HCT116 (cell line): ENCODE data around the gene CYB561A3. TPM values are rescaled to one million over a fixed set of nuclear protein-coding genes. Genes with fewer than 3 reads are reported as not detected.

ENCODE experiments used
- ATAC-seq: fragments of 200-7000 bp; cut with Tn5 transposase; 2 replicates; pipeline ENCODE4 v1.9.1; 2020; ENCODE audit warnings: mild to moderate bottlenecking, moderate library complexity
- BruUV-seq: library from RNA; stranded (reverse); fragments of 400-500 nt; replicated peaks from 2 replicates; lab custom pipeline; 2021; lab: Mats Ljungman, UMichigan
- CTCF ChIA-PET: fragments of 300-600 bp; sonication (Branson Sonifier 250); formaldehyde crosslinking; loops from one replicate; lab custom pipeline; 2021; ENCODE audit warnings: antibody characterized with exemption; lab: Charles Lee
- POLR2A ChIA-PET: fragments of 300-600, 350-600 bp; sonication (Branson Sonifier 250); formaldehyde crosslinking; loops from one replicate; lab custom pipeline; 2021; ENCODE audit warnings: antibody characterized with exemption; lab: Charles Lee
- RAD21 ChIA-PET, 2 experiments: fragments of 300-600 bp; sonication (Branson Sonifier 250); formaldehyde crosslinking; loops; one replicate each; lab custom pipeline; 2023; ENCODE audit warnings: low total read pairs in 2 of 2; ENCODE audit not compliant: uncharacterized antibody in 2 of 2, unreplicated experiment in 2 of 2, low non-redundant PET in 1 of 2; lab: Charles Lee
- DNase-seq: peaks from one replicate; pipeline ENCODE4 v3.0.0-alpha.2; 2010; ENCODE audit warnings: low read depth, low spot score
- H2AFZ ChIP-seq: fragments of 200-600 bp; shearing (Covaris generic), sonication (generic); 2 replicates; pipeline ENCODE4 v1.6.1; 2017; ENCODE audit warnings: low read depth, mixed run types, mixed read lengths, antibody characterized with exemption, low read length; ENCODE audit not compliant: poor library complexity, severe bottlenecking
- H3K27ac ChIP-seq: 2 replicates; pipeline ENCODE4 v1.5.1; 2012; ENCODE audit warnings: low read depth, low read length
- H3K27me3 ChIP-seq: fragments of 200-600 bp; sonication (generic); 2 replicates; pipeline ENCODE4 v1.6.1; 2016; ENCODE audit warnings: mixed run types, low read length, mixed read lengths; ENCODE audit not compliant: insufficient read depth
- H3K36me3 ChIP-seq, 2 experiments: fragments of 200-500 bp in 1 of 2; fragments of 200-600 bp in 1 of 2; sonication (Bioruptor generic) in 1 of 2; sonication (generic) in 1 of 2; 2 replicates each; pipeline versions ENCODE4 v1.5.1 to v1.6.1; 2014 to 2016; ENCODE audit warnings: low read length in 2 of 2, inconsistent platforms in 1 of 2, mixed read lengths in 1 of 2, mixed run types in 1 of 2; ENCODE audit not compliant: insufficient read depth in 2 of 2, control insufficient read depth in 1 of 2
- H3K4me1 ChIP-seq, 2 experiments: fragments of 200-600 bp in 1 of 2; sonication (generic) in 1 of 2; 2 replicates each; pipeline versions ENCODE4 v1.5.1 to v1.6.1; 2012 to 2017; ENCODE audit warnings: low read length in 2 of 2, inconsistent platforms in 1 of 2, mild to moderate bottlenecking in 1 of 2, mixed read lengths in 1 of 2, mixed run types in 1 of 2, moderate library complexity in 1 of 2; ENCODE audit not compliant: insufficient read depth in 2 of 2, control insufficient read depth in 1 of 2
- H3K4me2 ChIP-seq: fragments of 200-600 bp; sonication (generic); 2 replicates; pipeline ENCODE4 v1.6.1; 2017; ENCODE audit warnings: mixed run types, low read length, mixed read lengths
- H3K4me3 ChIP-seq, 2 experiments: fragments of 200-600 bp in 1 of 2; sonication (generic) in 1 of 2; replicated peaks in 1 of 2; 2 replicates each; pipeline ENCODE4 v1.5.1; 2011 to 2016; ENCODE audit warnings: low read length in 2 of 2, control low read depth in 1 of 2, low read depth in 1 of 2, mild to moderate bottlenecking in 1 of 2, mixed read lengths in 1 of 2, mixed run types in 1 of 2
- H3K79me2 ChIP-seq: fragments of 200-600 bp; sonication (generic); 2 replicates; pipeline ENCODE4 v1.6.1; 2017; ENCODE audit warnings: mild to moderate bottlenecking, mixed run types, low read length, moderate library complexity, mixed read lengths; ENCODE audit not compliant: insufficient read depth
- H3K9ac ChIP-seq: fragments of 200-600 bp; sonication (generic); 2 replicates; pipeline ENCODE4 v1.6.1; 2016; ENCODE audit warnings: low read length, mixed read lengths
- H3K9me2 ChIP-seq: fragments of 200-600 bp; sonication (generic), shearing (Covaris generic); 2 replicates; pipeline ENCODE4 v1.6.1; 2017; ENCODE audit warnings: mixed run types, mild to moderate bottlenecking, moderate library complexity; ENCODE audit not compliant: insufficient read depth
- H3K9me3 ChIP-seq, 2 experiments: fragments of 200-500 bp in 1 of 2; fragments of 200-600 bp in 1 of 2; sonication (Bioruptor generic) in 1 of 2; sonication (generic) in 1 of 2; 2 replicates each; pipeline ENCODE4 v1.6.1; 2014 to 2017; ENCODE audit warnings: low read length in 2 of 2, mixed read lengths in 2 of 2, inconsistent platforms in 1 of 2, low read depth in 1 of 2, mild to moderate bottlenecking in 1 of 2, mixed run types in 1 of 2, moderate library complexity in 1 of 2; ENCODE audit not compliant: control insufficient read depth in 1 of 2, insufficient read depth in 1 of 2
- H4K20me1 ChIP-seq: fragments of 200-600 bp; sonication (generic), shearing (Covaris generic); 2 replicates; pipeline ENCODE4 v1.6.1; 2017; ENCODE audit warnings: mixed run types, mild to moderate bottlenecking, moderate library complexity; ENCODE audit not compliant: insufficient read depth
- CTCF ChIP-seq, 3 experiments: fragments of 200-600 bp in 1 of 3; sonication (generic) in 1 of 3; IDR thresholded peaks in 2 of 3; conservative IDR thresholded peaks in 1 of 3; 2 replicates each; pipeline ENCODE4 v1.5.1; 2012 to 2017; ENCODE audit warnings: low read depth in 2 of 3, low read length in 2 of 3, antibody characterized with exemption in 1 of 3, borderline replicate concordance in 1 of 3, control low read depth in 1 of 3, mild to moderate bottlenecking in 1 of 3, mixed read lengths in 1 of 3, mixed run types in 1 of 3, moderate library complexity in 1 of 3; ENCODE audit not compliant: insufficient read depth in 1 of 3
- EGR1 ChIP-seq: IDR thresholded peaks from 2 replicates; pipeline ENCODE4 v1.6.1; 2012; ENCODE audit warnings: low read depth
- ELF1 ChIP-seq: IDR thresholded peaks from 2 replicates; pipeline ENCODE4 v1.6.1; 2012; ENCODE audit warnings: low read depth, borderline replicate concordance
- EZH2 ChIP-seq: fragments of 200-600 bp; sonication (generic); IDR thresholded peaks from 2 replicates; pipeline ENCODE4 v1.6.1; 2017; ENCODE audit warnings: antibody characterized with exemption, mixed run types
- EZH2phosphoT487 ChIP-seq: fragments of 200-600 bp; IDR thresholded peaks from 2 replicates; pipeline ENCODE4 v1.6.1; 2018; ENCODE audit warnings: antibody characterized with exemption, borderline replicate concordance
- REST ChIP-seq: IDR thresholded peaks from 2 replicates; pipeline ENCODE4 v1.6.1; 2012; ENCODE audit warnings: low read depth
- YY1 ChIP-seq: IDR thresholded peaks from 2 replicates; pipeline ENCODE4 v1.6.1; 2011; ENCODE audit warnings: low read length, low read depth, moderate library complexity, mild to moderate bottlenecking; ENCODE audit not compliant: insufficient replicate concordance; ENCODE audit errors: extremely low read depth
- intact Hi-C: fragments of 100-400 bp; cut with micrococcal nuclease; formaldehyde crosslinking; loops from 2 replicates; pipeline ENCODE4 v1.10.0; 2022
- total RNA-seq: library from RNA; stranded (reverse); gene quantifications from one replicate; pipeline ENCODE4 v1.2.1, GENCODE V29; 2021; ENCODE audit not compliant: unreplicated experiment

The CYB561A3 gene
- total RNA-seq, 1 experiment from 2014 or later, result 34.1 TPM

GRCh38 chr11:61341706-61342105, 20.0 kb downstream of the CYB561A3 start:
- BruUV-seq, result no TSS peak
- Histone ChIP-seq H3K79me2 (no peaks in the 10 kb centered on the region), H4K20me1 (no peaks in the 10 kb centered on the region), H3K9ac (no peak overlapping the region), H3K36me3 (peaks cover 10 to 11% of the 10 kb centered on the region in 2 experiments; a peak in 3 of 4 replicates), H2AFZ (no peak overlapping the region), H3K9me3 (no peaks in the 10 kb centered on the region), H3K27ac (no peak overlapping the region), H3K27me3 (no peaks in the 10 kb centered on the region), H3K4me2 (no peak overlapping the region), H3K4me1 (no peaks in the 10 kb centered on the region), H3K4me3 (no peak overlapping the region), H3K9me2 (no peaks in the 10 kb centered on the region)
- no peak for ATAC-seq
- ChIA-PET POLR2A (no interaction called here), CTCF (no interaction called here), RAD21 (no interaction called here)
- intact Hi-C loops, result no loop called here
- no peak for DNase-seq
- TF ChIP-seq CTCF (IDR thresholded peaks at IDR 0.05 in 2 of 3, conservative IDR thresholded peaks at IDR 0.05 in 1 of 3; ENCODE audit: borderline replicate concordance in 1 of 3, insufficient read depth in 1 of 3, low read depth in 2 of 3, low read length in 2 of 3), result no peak
- TF ChIP-seq REST, result no peak
- no peak for TF ChIP-seq EZH2phosphoT487
- no peak for TF ChIP-seq EZH2
- TF ChIP-seq ELF1, result no peak
- no peak for TF ChIP-seq YY1
- TF ChIP-seq EGR1, result no peak
